OCI-LY3 (cell line): ENCODE results near the gene KIZ.

Source experiments
- EZH2phosphoT487 ChIP-seq: fragments of 200-600 bp; shearing (Covaris generic); IDR thresholded peaks from 2 replicates; pipeline ENCODE4 v1.6.1; 2018; ENCODE audit warnings: antibody characterized with exemption, mixed run types, low read depth
- TF ChIP-seq, protein P1 (sequence below): fragments of 200-600, 300-600 bp; sonication (generic); IDR thresholded peaks from 2 replicates; pipeline ENCODE4 v1.5.1; 2014; ENCODE audit warnings: antibody characterized with exemption, low read length, low read depth

DNA sequence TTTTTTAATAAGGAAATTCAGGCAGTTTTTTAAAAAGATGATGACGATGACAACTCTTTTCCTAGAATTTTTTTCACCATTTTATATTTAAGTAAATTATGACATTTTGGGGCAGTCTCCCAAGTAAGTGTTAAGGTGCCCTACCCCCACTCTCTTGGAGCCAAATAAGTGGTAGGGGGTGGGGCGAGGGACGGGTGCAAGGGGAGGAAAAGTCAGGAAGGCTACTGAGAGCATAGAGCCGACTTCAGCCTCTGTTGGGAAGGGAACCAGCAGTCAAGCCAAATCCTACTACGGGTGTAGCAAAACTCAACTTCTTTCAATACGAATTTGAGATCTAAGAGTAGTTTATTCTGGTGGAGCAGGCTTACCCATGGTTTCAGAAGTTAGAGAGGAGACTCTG, 54.4 kb downstream of the KIZ start:
- TF ChIP-seq, protein P1, sequence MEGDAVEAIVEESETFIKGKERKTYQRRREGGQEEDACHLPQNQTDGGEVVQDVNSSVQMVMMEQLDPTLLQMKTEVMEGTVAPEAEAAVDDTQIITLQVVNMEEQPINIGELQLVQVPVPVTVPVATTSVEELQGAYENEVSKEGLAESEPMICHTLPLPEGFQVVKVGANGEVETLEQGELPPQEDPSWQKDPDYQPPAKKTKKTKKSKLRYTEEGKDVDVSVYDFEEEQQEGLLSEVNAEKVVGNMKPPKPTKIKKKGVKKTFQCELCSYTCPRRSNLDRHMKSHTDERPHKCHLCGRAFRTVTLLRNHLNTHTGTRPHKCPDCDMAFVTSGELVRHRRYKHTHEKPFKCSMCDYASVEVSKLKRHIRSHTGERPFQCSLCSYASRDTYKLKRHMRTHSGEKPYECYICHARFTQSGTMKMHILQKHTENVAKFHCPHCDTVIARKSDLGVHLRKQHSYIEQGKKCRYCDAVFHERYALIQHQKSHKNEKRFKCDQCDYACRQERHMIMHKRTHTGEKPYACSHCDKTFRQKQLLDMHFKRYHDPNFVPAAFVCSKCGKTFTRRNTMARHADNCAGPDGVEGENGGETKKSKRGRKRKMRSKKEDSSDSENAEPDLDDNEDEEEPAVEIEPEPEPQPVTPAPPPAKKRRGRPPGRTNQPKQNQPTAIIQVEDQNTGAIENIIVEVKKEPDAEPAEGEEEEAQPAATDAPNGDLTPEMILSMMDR = no peak
- no peak for TF ChIP-seq EZH2phosphoT487
